Spleen (tissue), 11 donors: Measurements from ENCODE around the gene PRKCE. TPM values are rescaled to one million over a fixed set of nuclear protein-coding genes. Genes with fewer than 3 reads are reported as not detected.
"Not testable (repeated sequence)": the region's sequence is repeated elsewhere in the genome, so short reads cannot be mapped to it uniquely, and the experiment has no call there.

Source experiments
- DNase-seq: peaks from one replicate; pipeline ENCODE4 v3.0.0-alpha.2; 2020
- H3K27ac ChIP-seq, 8 donors: fragments of 200-600 bp; sonication (generic) in 7 of 8; 1 replicate in 4 of 8; 2 replicates in 4 of 8; pipeline versions ENCODE4 v1.5.0 to v1.8.0; 2016 to 2021; ENCODE audit warnings: inconsistent platforms in 4 of 8, mild to moderate bottlenecking in 4 of 8, moderate library complexity in 1 of 8
- H3K27me3 ChIP-seq, 7 donors: fragments of 200-600 bp; sonication (generic) in 6 of 7; replicated peaks in 1 of 7; 1 replicate in 4 of 7; 2 replicates in 3 of 7; pipeline versions ENCODE4 v1.5.0 to v1.8.0; 2016 to 2021; ENCODE audit warnings: inconsistent platforms in 3 of 7, mild to moderate bottlenecking in 1 of 7
- H3K36me3 ChIP-seq, 6 donors: fragments of 200-600 bp; sonication (generic) in 5 of 6; 1 replicate in 4 of 6; 2 replicates in 2 of 6; pipeline versions ENCODE4 v1.5.0 to v1.8.0; 2016 to 2021; ENCODE audit warnings: inconsistent platforms in 2 of 6
- H3K4me1 ChIP-seq, 6 donors: fragments of 200-600 bp; sonication (generic) in 5 of 6; 1 replicate in 3 of 6; 2 replicates in 3 of 6; pipeline versions ENCODE4 v1.5.0 to v1.8.0; 2016 to 2021; ENCODE audit warnings: inconsistent platforms in 3 of 6
- H3K4me3 ChIP-seq, 8 donors: fragments of 200-600 bp; sonication (generic) in 7 of 8; 1 replicate in 4 of 8; 2 replicates in 4 of 8; pipeline versions ENCODE4 v1.5.0 to v1.8.0; 2016 to 2021; ENCODE audit warnings: inconsistent platforms in 4 of 8, mild to moderate bottlenecking in 4 of 8, moderate library complexity in 2 of 8
- H3K9me3 ChIP-seq, 8 donors: fragments of 200-600 bp; sonication (generic) in 7 of 8; 1 replicate in 4 of 8; 2 replicates in 4 of 8; pipeline versions ENCODE4 v1.5.0 to v1.8.0; 2016 to 2021; ENCODE audit warnings: inconsistent platforms in 4 of 8
- CTCF ChIP-seq, 11 experiments: fragments of 200-600 bp in 7 of 11; fragments of 450-650 bp in 4 of 11; sonication (generic) in 4 of 11; IDR thresholded peaks in 8 of 11; conservative IDR thresholded peaks in 3 of 11; 1 replicate in 7 of 11; 2 replicates in 4 of 11; pipeline versions ENCODE4 v1.4.0 to v1.8.0; 2016 to 2021; ENCODE audit warnings: antibody characterized with exemption in 11 of 11, inconsistent platforms in 4 of 11, mild to moderate bottlenecking in 1 of 11
- POLR2A ChIP-seq, 3 donors: fragments of 450-650 bp; IDR thresholded peaks; one replicate each; pipeline ENCODE4 v1.5.1; 2017; ENCODE audit warnings: antibody characterized with exemption in 3 of 3, mild to moderate bottlenecking in 1 of 3
- POLR2AphosphoS5 ChIP-seq, 3 donors: sonication (generic); formaldehyde crosslinking; IDR thresholded peaks; one replicate each; pipeline ENCODE4 v1.5.1; 2017; ENCODE audit warnings: antibody characterized with exemption in 3 of 3
- WGBS, 5 donors: extraction: QIAGEN DNeasy Blood & Tissue Kit in 3 of 5; methylation state at CpG; one replicate each; pipeline versions ENCODE4 v1.1.5 to v1.1.7; 2013 to 2018; 5-methylcytosine and 5-hydroxymethylcytosine counted together
- intact Hi-C: fragments of 100-400 bp; cut with DNase I; formaldehyde crosslinking; loops from one replicate; pipeline ENCODE4 v1.15.0; 2023; ENCODE audit warnings: low total_unique reads
- polyA plus RNA-seq, 3 donors: library from polyadenylated mRNA; stranded (reverse); fragments of 200-250 nt; gene quantifications; one replicate each; pipeline ENCODE4 v1.2.1, GENCODE V29; 2013
- total RNA-seq, 7 donors: library from RNA; depleted of rRNA in 3 of 7; stranded (reverse); fragments of >200 nt in 3 of 7; fragmentation: NEBNext Ultra II Directional in 4 of 7; extraction: Animal tissue kit (Norgen Biotek cat#: 25700) in 4 of 7; gene quantifications; one replicate each; pipeline versions ENCODE4 v1.1.0 to v1.2.1, GENCODE V29; 2016 to 2021
- donor health status: healthy with polysubstance abuse.
- donor health status: DM: no; HTN: no; CAD: no; lungs with moderate emphysema.
- donor health status: DM: no; HTN: no; CAD: no.
- donor health status: Bipolar disorder and iron deficiency.
- donor health status: healthy.
- donor health status: DM: no; HTN: no; CAD: no.
- donor health status: DM: yes; HTN: yes; CAD: no.

Gene PRKCE
- total and polyA plus RNA-seq, 10 donors = 2.5 to 43.6 (median 18.8) TPM

GRCh38 chr2:46213906-46214305 is 562.4 kb downstream of the PRKCE start:
- no peaks in the 10 kb centered on the region for H3K36me3 ChIP-seq
- DNase-seq = no peak
- peaks cover 0 to 64% (median 38%) of the 10 kb centered on the region in 8 donors for H3K9me3 ChIP-seq
- intact Hi-C loops = no loop called here
- TF ChIP-seq POLR2A (IDR thresholded peaks at IDR 0.05) = no peak
- no peak for TF ChIP-seq POLR2AphosphoS5 (IDR thresholded peaks at IDR 0.05)
- TF ChIP-seq CTCF (IDR thresholded peaks at IDR 0.05 in 8 of 11, conservative IDR thresholded peaks at IDR 0.05 in 3 of 11) = no peak
- H3K4me1 ChIP-seq = no peaks in the 10 kb centered on the region
- 75 to 93% (median 90%) methylated on average over 2 of the region's 2 CpGs for WGBS, 5 donors
- H3K27me3 ChIP-seq = no peaks in the 10 kb centered on the region
- no peak overlapping the region for H3K4me3 ChIP-seq
- no peak overlapping the region for H3K27ac ChIP-seq

GRCh38 chr2:46216213-46216612 is 564.7 kb downstream of the PRKCE start:
- no peak for DNase-seq
- Histone ChIP-seq H3K4me3 (no peak overlapping the region), H3K27ac (no peak overlapping the region), H3K4me1 (no peaks in the 10 kb centered on the region), H3K9me3 (peaks cover 0 to 48% (median 27%) of the 10 kb centered on the region in 8 donors), H3K36me3 (no peaks in the 10 kb centered on the region), H3K27me3 (no peaks in the 10 kb centered on the region)
- intact Hi-C loops = no loop called here
- TF ChIP-seq POLR2AphosphoS5 (IDR thresholded peaks at IDR 0.05) = no peak
- TF ChIP-seq CTCF (IDR thresholded peaks at IDR 0.05 in 8 of 11, conservative IDR thresholded peaks at IDR 0.05 in 3 of 11) = no peak
- no peak for TF ChIP-seq POLR2A (IDR thresholded peaks at IDR 0.05)
- WGBS, 5 donors = 0% methylated on average over 1 of the region's 1 CpG; no CpG with 5 or more reads in 1 of the 5 donors

GRCh38 chr2:46223514-46223913 is 572.0 kb downstream of the PRKCE start:
- DNase-seq, H3K4me3 ChIP-seq, H3K36me3 ChIP-seq, H3K9me3 ChIP-seq, H3K27ac ChIP-seq, intact Hi-C loops, H3K27me3 ChIP-seq: not testable (repeated sequence)
- H3K4me1 ChIP-seq = peaks cover 4 to 23% (median 8%) of the 10 kb centered on the region in 6 donors
- 19 to 49% (median 32%) methylated on average over 1 of the region's 1 CpG for WGBS, 5 donors

- intact Hi-C loops = no loop called here
- no peaks in the 10 kb centered on the region for H3K27me3 ChIP-seq
- H3K4me1 ChIP-seq = peaks cover 7 to 28% (median 14%) of the 10 kb centered on the region in 6 donors
- no peaks in the 10 kb centered on the region for H3K9me3 ChIP-seq
- no peak overlapping the region for H3K4me3 ChIP-seq
- 67 to 94% (median 75%) methylated on average over 2 of the region's 2 CpGs for WGBS, 5 donors
- TF ChIP-seq CTCF (IDR thresholded peaks at IDR 0.05 in 8 of 11, conservative IDR thresholded peaks at IDR 0.05 in 3 of 11) = no peak
- no peak for TF ChIP-seq POLR2AphosphoS5 (IDR thresholded peaks at IDR 0.05)
- no peak for TF ChIP-seq POLR2A (IDR thresholded peaks at IDR 0.05)
- DNase-seq = no peak
- no peaks in the 10 kb centered on the region for H3K36me3 ChIP-seq
- peak overlapping the region in 5 of 8 donors; percentile 37 to 59 (median 48) for H3K27ac ChIP-seq
Measured at GRCh38 chr2:46225150-46225625, 573.7 kb downstream of the PRKCE start.

- H3K27ac ChIP-seq = peak overlapping the region in 3 of 8 donors; percentile 37 to 59 (median 54)
- WGBS, 5 donors = 36 to 62% (median 52%) methylated on average over 1 of the region's 1 CpG
- H3K4me3 ChIP-seq = no peak overlapping the region
- DNase-seq = no peak
- H3K9me3 ChIP-seq = no peaks in the 10 kb centered on the region
- no peaks in the 10 kb centered on the region for H3K36me3 ChIP-seq
- H3K27me3 ChIP-seq = no peaks in the 10 kb centered on the region
- intact Hi-C loops = no loop called here
- H3K4me1 ChIP-seq = peaks cover 7 to 34% (median 16%) of the 10 kb centered on the region in 6 donors
- no peak for TF ChIP-seq POLR2A (IDR thresholded peaks at IDR 0.05)
- no peak for TF ChIP-seq POLR2AphosphoS5 (IDR thresholded peaks at IDR 0.05)
- no peak for TF ChIP-seq CTCF (IDR thresholded peaks at IDR 0.05 in 8 of 11, conservative IDR thresholded peaks at IDR 0.05 in 3 of 11)
Measured at GRCh38 chr2:46225730-46226129, 574.3 kb downstream of the PRKCE start.
